GM06990 (cell line): ENCODE data around the gene TRAF3.

Experiments used
- DNase-seq: peaks from one replicate; pipeline ENCODE4 v3.0.0-alpha.2; 2011; ENCODE audit not compliant: insufficient read length; ENCODE audit errors: extremely low read depth
- H3K27me3 ChIP-seq: replicated peaks from 2 replicates; pipeline ENCODE4 v1.6.0; 2011; ENCODE audit warnings: low read length; ENCODE audit not compliant: control insufficient read depth, insufficient read depth
- H3K36me3 ChIP-seq: 2 replicates; pipeline ENCODE4 v1.5.1; 2011; ENCODE audit warnings: low read length; ENCODE audit not compliant: control insufficient read depth, insufficient read depth
- H3K4me3 ChIP-seq: replicated peaks from 2 replicates; pipeline ENCODE4 v1.5.1; 2011; ENCODE audit warnings: low read depth, mild to moderate bottlenecking, control low read depth, low read length
- CTCF ChIP-seq: IDR thresholded peaks from 2 replicates; pipeline ENCODE4 v1.5.1; 2011; ENCODE audit warnings: low read length, control low read depth, mild to moderate bottlenecking, inconsistent platforms; ENCODE audit not compliant: insufficient read depth, poor library complexity, severe bottlenecking

TRAF3 gene

GRCh38 chr14:102913341-102914211, 136.3 kb downstream of the TRAF3 start:
- no peak for TF ChIP-seq CTCF
- no peaks in the 10 kb centered on the region for H3K27me3 ChIP-seq
- H3K36me3 ChIP-seq = peaks cover 16% of the 10 kb centered on the region
- no peak overlapping the region for H3K4me3 ChIP-seq
- no peak for DNase-seq

GRCh38 chr14:102914474-102915291, 137.4 kb downstream of the TRAF3 start:
- Histone ChIP-seq H3K4me3 (no peak overlapping the region), H3K36me3 (peaks cover 9% of the 10 kb centered on the region), H3K27me3 (no peaks in the 10 kb centered on the region)
- no peak for DNase-seq
- no peak for TF ChIP-seq CTCF

GRCh38 chr14:102915292-102916110, 138.3 kb downstream of the TRAF3 start:
- Histone ChIP-seq H3K4me3 (no peak overlapping the region), H3K36me3 (peaks cover 9% of the 10 kb centered on the region), H3K27me3 (no peaks in the 10 kb centered on the region)
- DNase-seq = no peak
- TF ChIP-seq CTCF = no peak

- H3K36me3 ChIP-seq = peaks cover 7% of the 10 kb centered on the region
- no peak overlapping the region for H3K4me3 ChIP-seq
- H3K27me3 ChIP-seq = no peaks in the 10 kb centered on the region
- no peak for DNase-seq
- TF ChIP-seq CTCF = no peak
Measured at GRCh38 chr14:102916347-102917055, 139.3 kb downstream of the TRAF3 start.

GRCh38 chr14:102917056-102917385, 139.8 kb downstream of the TRAF3 start:
- no peaks in the 10 kb centered on the region for H3K27me3 ChIP-seq
- TF ChIP-seq CTCF = no peak
- H3K36me3 ChIP-seq = peaks cover 4% of the 10 kb centered on the region
- DNase-seq = no peak
- H3K4me3 ChIP-seq = no peak overlapping the region
